Vagina (tissue), 2 donors: Measurements from ENCODE around the gene SGPP2. TPM values are rescaled to one million over a fixed set of nuclear protein-coding genes. Genes with fewer than 3 reads are reported as not detected.

Experiments used
- DNase-seq, 2 donors: peaks; one replicate each; pipeline ENCODE4 v3.0.0-alpha.2; 2017; ENCODE audit errors: extremely low spot score in 2 of 2
- H3K27ac ChIP-seq: fragments of 200-600 bp; sonication (generic); one replicate; pipeline ENCODE4 v1.5.1; 2019
- H3K27me3 ChIP-seq: fragments of 200-600 bp; sonication (generic); one replicate; pipeline ENCODE4 v1.5.1; 2019
- H3K36me3 ChIP-seq, 2 donors: fragments of 200-600 bp; sonication (generic); one replicate each; pipeline ENCODE4 v1.5.1; 2017 to 2019
- H3K4me1 ChIP-seq: fragments of 200-600 bp; sonication (generic); one replicate; pipeline ENCODE4 v1.5.1; 2019
- H3K4me3 ChIP-seq, 2 donors: fragments of 200-600 bp; sonication (generic); 1 replicate in 1 of 2; 2 replicates in 1 of 2; pipeline ENCODE4 v1.5.1; 2016 to 2019
- H3K9me3 ChIP-seq: fragments of 200-600 bp; sonication (generic); one replicate; pipeline ENCODE4 v1.5.1; 2019
- CTCF ChIP-seq, 3 experiments: fragments of 450-650 bp in 2 of 3; fragments of 200-600 bp in 1 of 3; sonication (generic) in 1 of 3; IDR thresholded peaks; one replicate each; pipeline ENCODE4 v1.5.1; 2017 to 2019; ENCODE audit warnings: antibody characterized with exemption in 3 of 3, mild to moderate bottlenecking in 2 of 3, moderate library complexity in 2 of 3
- POLR2A ChIP-seq, 2 donors: fragments of 450-650 bp; IDR thresholded peaks; one replicate each; pipeline ENCODE4 v1.6.1; 2017; ENCODE audit warnings: antibody characterized with exemption in 2 of 2, mild to moderate bottlenecking in 2 of 2, moderate library complexity in 2 of 2
- POLR2AphosphoS5 ChIP-seq, 2 donors: sonication (generic); formaldehyde crosslinking; IDR thresholded peaks; one replicate each; pipeline ENCODE4 v1.9.0; 2017; ENCODE audit warnings: antibody characterized with exemption in 2 of 2, mild to moderate bottlenecking in 2 of 2, low read depth in 1 of 2; ENCODE audit not compliant: insufficient read depth in 1 of 2
- intact Hi-C: fragments of 100-400 bp; cut with DNase I; formaldehyde crosslinking; loops from one replicate; pipeline ENCODE4 v1.15.1; 2023
- total RNA-seq: library from RNA; depleted of rRNA; stranded (reverse); fragments of >200 nt; gene quantifications from one replicate; pipeline ENCODE4 v1.2.3, GENCODE V29; 2016

The SGPP2 gene
- total RNA-seq, 1 donor from 2014 or later: 24.8 TPM

GRCh38 chr2:222572264-222572721, 147.9 kb downstream of the SGPP2 start:
- Histone ChIP-seq H3K27ac (peak overlapping the region; percentile 18), H3K36me3 (peaks cover 0 to 3% of the 10 kb centered on the region in 2 donors), H3K27me3 (no peaks in the 10 kb centered on the region), H3K4me1 (peaks cover 17% of the 10 kb centered on the region), H3K9me3 (no peaks in the 10 kb centered on the region), H3K4me3 (no peak overlapping the region)
- no peak for DNase-seq
- intact Hi-C loops: no loop called here
- TF ChIP-seq POLR2A (IDR thresholded peaks at IDR 0.05) (no peak), CTCF (IDR thresholded peaks at IDR 0.05) (no peak), POLR2AphosphoS5 (IDR thresholded peaks at IDR 0.05; ENCODE audit: insufficient read depth in 1 of 2, low read depth in 1 of 2) (no peak)

DNA sequence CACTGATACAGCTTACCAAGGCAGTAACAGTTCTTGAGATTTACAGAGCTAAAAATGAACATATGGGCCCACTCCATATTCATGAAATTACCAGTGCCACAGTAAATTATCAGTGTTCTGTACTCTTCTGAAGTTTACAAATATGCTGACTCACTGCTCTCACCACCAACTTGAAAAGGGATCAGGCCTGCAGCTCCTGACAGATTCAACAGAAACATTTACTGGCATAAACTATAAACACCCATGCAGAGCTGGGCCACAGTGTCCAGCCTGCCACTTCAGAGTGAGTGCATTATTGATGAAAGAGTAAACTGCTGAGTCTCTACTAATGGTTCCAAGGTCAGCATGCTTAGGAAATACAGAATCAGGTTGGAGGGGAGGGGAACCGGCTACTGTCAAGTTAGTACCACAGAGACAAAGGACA, 148.4 kb downstream of the SGPP2 start:
- intact Hi-C loops: no loop called here
- no peak for DNase-seq
- TF ChIP-seq CTCF (IDR thresholded peaks at IDR 0.05) (no peak), POLR2A (IDR thresholded peaks at IDR 0.05) (no peak), POLR2AphosphoS5 (IDR thresholded peaks at IDR 0.05; ENCODE audit: insufficient read depth in 1 of 2, low read depth in 1 of 2) (no peak)
- peaks cover 0 to 3% of the 10 kb centered on the region in 2 donors for H3K36me3 ChIP-seq
- H3K27ac ChIP-seq: peak overlapping the region; percentile 18
- no peaks in the 10 kb centered on the region for H3K9me3 ChIP-seq
- no peak overlapping the region for H3K4me3 ChIP-seq
- peaks cover 17% of the 10 kb centered on the region for H3K4me1 ChIP-seq
- no peaks in the 10 kb centered on the region for H3K27me3 ChIP-seq

DNA sequence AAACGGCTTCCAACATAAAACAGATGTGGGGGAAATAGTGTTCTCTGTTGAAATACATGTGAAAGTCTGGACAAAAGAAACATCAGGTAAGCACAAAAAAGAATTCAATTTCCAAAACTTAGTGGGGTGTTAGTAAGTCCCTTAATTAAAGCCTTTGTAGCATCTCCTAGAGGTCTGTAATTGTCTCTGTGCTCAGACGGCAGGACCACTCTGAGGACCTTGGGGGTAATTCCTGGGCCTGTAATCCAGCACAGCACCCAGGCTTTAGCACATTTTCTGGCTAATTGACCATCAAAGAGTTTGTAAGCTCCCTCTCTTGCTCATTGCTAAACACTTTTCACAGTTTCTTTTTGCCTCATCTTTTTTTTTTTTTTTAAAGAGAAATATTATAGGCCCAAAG, 151.3 kb downstream of the SGPP2 start:
- no peaks in the 10 kb centered on the region for H3K27me3 ChIP-seq
- intact Hi-C loops: no loop called here
- H3K9me3 ChIP-seq: no peaks in the 10 kb centered on the region
- no peak overlapping the region for H3K4me3 ChIP-seq
- peaks cover 17% of the 10 kb centered on the region for H3K4me1 ChIP-seq
- no peak for TF ChIP-seq POLR2AphosphoS5 (IDR thresholded peaks at IDR 0.05; ENCODE audit: insufficient read depth in 1 of 2, low read depth in 1 of 2)
- TF ChIP-seq POLR2A (IDR thresholded peaks at IDR 0.05): no peak
- no peak for TF ChIP-seq CTCF (IDR thresholded peaks at IDR 0.05)
- no peak for DNase-seq
- H3K36me3 ChIP-seq: peaks cover 0 to 3% of the 10 kb centered on the region in 2 donors
- H3K27ac ChIP-seq: no peak overlapping the region

GRCh38 chr2:222576171-222577081, 152.1 kb downstream of the SGPP2 start:
- DNase-seq: no peak
- H3K4me1 ChIP-seq: peaks cover 17% of the 10 kb centered on the region
- H3K27me3 ChIP-seq: no peaks in the 10 kb centered on the region
- H3K36me3 ChIP-seq: peaks cover 0 to 3% of the 10 kb centered on the region in 2 donors
- H3K4me3 ChIP-seq: no peak overlapping the region
- H3K27ac ChIP-seq: no peak overlapping the region
- intact Hi-C loops: no loop called here
- TF ChIP-seq POLR2AphosphoS5 (IDR thresholded peaks at IDR 0.05; ENCODE audit: insufficient read depth in 1 of 2, low read depth in 1 of 2) (no peak), CTCF (IDR thresholded peaks at IDR 0.05) (no peak), POLR2A (IDR thresholded peaks at IDR 0.05) (no peak)
- H3K9me3 ChIP-seq: no peaks in the 10 kb centered on the region

DNA sequence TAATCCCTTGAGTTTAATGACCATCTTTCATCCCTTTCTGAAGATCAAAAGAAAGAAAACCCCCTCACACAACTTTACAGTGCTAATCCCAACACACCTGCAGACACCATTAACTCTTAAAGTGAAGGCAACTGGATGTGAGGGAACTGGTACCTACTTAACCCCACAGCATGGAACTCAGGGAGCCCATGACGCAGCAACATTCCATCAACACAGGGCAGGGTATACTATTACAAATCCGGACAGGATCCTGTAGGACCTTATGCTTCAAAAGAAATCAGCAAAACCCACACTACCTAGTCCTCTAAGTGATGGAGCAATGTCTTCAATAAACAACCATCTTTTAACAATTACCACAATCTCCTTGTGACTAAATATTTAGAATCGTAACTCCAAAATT, 153.0 kb downstream of the SGPP2 start:
- Histone ChIP-seq H3K27ac (no peak overlapping the region), H3K4me1 (peaks cover 12% of the 10 kb centered on the region)
- intact Hi-C loops: no loop called here

More for the DNA sequence above, 153.0 kb downstream of the SGPP2 start:
- TF ChIP-seq CTCF (IDR thresholded peaks at IDR 0.05): no peak
- no peak for TF ChIP-seq POLR2A (IDR thresholded peaks at IDR 0.05)
- TF ChIP-seq POLR2AphosphoS5 (IDR thresholded peaks at IDR 0.05; ENCODE audit: insufficient read depth in 1 of 2, low read depth in 1 of 2): no peak
- no peak for DNase-seq
- no peaks in the 10 kb centered on the region for H3K36me3 ChIP-seq
- no peak overlapping the region for H3K4me3 ChIP-seq
- H3K9me3 ChIP-seq: no peaks in the 10 kb centered on the region
- no peaks in the 10 kb centered on the region for H3K27me3 ChIP-seq
